Measurements from ENCODE around the gene PEX14. TPM values are rescaled to one million over a fixed set of nuclear protein-coding genes. Genes with fewer than 3 reads are reported as not detected.

The PEX14 gene
- total RNA-seq, 1 donor from 2014 or later = 7.6 TPM

DNA sequence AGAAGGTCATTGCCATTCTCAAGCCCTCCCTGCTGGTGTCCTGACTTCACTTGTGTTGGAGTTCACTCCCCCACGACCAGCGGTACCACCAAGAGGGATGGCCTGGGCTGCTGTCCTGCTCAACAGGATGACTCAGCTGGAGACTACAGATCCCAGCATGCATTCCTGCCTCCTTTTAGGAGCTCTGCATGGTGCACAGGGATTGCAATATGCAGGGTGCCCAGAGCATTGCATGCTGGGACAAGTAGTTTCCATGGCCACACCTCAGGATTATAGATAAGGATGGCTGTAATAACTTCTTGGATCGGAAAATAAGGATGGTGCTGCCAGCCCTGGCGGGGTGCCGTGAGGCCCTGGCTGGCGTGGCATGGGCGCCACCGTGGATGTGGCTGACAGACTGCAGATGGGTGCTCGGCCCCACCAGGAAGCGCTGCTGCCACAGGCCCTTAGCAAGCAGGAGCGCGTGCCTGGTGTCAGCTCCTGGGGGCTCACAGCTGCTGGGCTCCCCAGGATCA, 171.7 kb downstream of the PEX14 start:
- peak in 1 of 2 donors; percentile 17 for DNase-seq (ENCODE audit: low read depth in 2 of 2)

DNA sequence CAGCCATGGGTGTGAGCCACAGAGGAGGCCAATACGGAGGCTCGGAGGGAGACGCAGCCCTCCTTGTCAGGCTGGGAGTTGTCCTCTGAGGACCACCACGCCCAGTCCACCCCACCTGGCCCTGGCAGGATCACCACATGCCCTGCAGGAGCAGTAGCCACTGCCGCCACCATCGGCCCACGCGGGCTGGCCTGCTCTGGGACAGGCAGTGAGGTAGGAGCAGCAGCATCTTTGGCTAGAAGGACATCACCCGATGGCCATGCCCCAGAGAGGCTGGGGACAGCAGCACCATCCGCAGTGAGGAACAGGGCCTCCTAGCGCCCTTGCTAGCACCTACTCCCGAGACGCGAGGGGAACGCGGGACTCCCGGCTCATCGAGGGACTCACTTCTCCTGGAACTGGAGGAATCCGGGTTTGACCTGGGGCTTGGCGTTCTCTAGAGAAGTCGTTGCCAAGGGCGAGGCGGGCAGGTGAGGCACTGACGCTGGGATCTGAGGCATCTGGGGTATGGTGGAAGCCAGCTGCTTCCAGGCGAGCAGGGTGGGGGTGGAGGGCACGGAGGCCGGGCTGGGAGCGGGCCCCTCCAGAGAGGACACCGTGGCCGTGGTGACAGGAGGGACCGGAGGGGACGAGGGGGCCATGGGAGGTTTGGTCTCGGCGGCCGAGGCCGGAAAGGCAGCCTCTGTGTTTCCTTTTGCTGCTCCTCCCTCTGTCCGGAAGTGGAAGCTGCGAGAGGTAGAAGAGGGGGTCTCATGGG, 172.8 kb downstream of the PEX14 start:
- no peak for DNase-seq (ENCODE audit: low read depth in 2 of 2)

GRCh38 chr1:10648689-10649516, 174.2 kb downstream of the PEX14 start:
- no peak for DNase-seq (ENCODE audit: low read depth in 2 of 2)

GRCh38 chr1:10649517-10650201, 174.9 kb downstream of the PEX14 start:
- DNase-seq (ENCODE audit: low read depth in 2 of 2) = no peak

DNA sequence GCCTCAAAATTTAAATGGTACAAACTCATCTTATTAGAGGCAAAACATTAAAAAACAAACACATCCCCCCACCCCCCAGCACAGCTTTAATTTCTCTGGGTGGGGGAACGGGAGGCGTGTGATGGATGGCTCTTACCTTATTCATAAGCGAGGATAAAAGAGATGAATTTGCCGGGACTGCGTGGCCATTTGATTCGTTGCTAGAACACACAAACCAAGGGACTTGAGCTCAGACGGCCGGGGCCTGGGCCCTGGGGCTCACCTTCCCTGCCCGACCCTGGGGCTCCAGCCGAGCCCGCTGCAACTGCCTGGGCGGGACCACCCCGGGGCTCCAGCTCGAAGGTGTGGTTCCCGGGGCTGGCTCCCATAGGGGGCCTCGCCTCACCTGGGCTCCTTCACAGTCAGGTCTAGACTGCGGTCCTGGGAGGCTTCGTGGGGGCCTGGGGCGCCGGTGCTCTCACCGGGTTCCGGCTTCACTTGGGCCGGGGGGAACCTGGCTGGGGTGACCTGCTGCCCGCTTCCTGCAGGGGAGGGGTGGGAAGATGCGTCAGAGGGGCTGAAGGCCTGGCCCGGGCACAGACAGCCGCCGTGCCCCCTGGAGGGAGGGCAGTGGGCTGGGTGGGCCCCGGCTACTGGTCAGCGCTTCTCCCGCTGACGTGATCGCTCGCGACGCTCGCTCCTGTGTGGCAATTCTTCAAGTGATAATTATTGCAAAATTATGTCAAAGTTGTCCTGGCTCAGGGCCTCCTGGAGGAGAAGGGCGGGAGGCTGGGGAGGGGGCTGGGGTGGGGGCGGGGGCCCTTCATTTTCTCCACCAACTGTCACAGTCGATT, 176.0 kb downstream of the PEX14 start:
- no peak for DNase-seq (ENCODE audit: low read depth in 2 of 2)

GRCh38 chr1:10651389-10651766, 176.6 kb downstream of the PEX14 start:
- DNase-seq (ENCODE audit: low read depth in 2 of 2) = peak in 1 of 2 donors; percentile 17

DNA sequence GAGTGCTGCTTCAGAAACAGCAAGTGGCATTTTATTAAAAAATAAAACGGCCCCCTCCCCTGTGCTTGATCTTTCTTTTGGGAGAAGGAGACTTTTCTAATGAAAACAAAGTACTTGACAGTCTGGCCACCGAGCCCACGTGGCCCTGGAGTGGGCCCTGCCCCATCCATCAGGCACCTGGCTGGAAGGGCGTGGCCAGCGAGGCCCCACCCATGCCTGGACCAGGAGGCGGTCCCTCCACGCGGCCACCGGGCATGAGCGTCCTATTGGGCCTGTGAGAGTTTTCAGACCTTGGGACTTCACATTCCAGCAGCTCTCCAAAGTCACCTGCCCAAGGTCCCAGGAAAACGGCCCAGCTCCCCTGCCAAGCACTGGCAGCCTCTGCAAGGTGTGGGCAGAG, 177.0 kb downstream of the PEX14 start:
- no peak for DNase-seq (ENCODE audit: low read depth in 2 of 2)

DNA sequence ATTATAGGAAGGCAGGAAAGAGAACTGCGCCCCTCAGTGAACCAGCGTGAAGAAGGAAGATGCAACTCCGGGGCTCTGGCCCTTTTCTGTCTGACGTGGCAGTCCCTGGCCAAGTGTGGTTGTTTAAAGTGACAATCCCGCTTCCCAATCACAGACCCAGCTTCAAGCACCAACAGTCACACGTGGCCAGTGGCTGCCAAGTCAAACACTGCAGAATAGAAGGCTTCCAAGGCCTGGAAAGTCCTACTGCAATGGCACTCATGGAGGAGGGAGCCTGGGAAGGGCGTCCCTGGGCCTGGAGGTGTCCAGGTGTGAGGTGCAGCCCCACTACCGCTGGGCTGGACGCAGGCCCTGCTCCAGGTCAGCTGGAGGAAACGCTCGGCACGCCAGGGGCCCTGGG, 177.9 kb downstream of the PEX14 start:
- DNase-seq (ENCODE audit: low read depth in 2 of 2) = no peak

DNA sequence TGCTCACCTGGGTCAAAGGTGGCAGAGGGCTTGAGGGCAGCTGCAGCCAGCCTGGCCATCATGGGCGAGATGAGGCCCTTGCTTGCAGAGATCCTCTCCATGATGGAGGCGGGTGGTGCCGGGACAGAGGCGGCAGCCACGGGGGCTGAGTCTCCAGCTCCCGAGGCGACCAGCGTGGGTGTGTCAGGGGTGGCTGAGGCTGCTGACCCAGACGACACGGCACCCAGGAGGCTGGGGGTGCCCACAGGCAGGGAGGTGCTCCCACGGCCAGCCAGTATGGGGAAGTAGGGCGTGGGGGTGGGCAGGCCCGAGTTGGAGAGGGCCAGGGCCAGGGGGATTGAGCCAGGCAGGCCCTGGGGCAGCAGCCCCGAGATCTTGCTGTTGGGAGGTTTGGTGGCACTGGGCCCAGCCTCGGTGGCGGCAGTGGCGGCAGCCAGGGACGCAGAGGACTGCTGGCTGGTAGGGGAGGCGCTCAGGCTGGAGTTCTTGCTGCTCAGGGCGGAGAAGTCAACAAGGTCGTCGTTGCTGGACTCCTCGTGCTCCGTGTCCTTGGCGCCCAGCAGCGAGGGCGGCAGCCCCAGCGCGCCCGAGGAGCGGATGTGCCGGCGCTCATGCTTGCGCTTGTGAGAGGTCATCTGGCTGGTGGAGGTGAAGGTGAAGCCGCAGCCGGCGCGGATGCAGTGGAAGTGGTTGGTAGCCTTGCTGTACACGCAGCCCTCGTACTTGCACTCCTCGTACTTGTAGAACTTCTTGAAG, 178.8 kb downstream of the PEX14 start:
- DNase-seq (ENCODE audit: low read depth in 2 of 2) = no peak

GRCh38 chr1:10655002-10655401, 180.3 kb downstream of the PEX14 start:
- no peak for DNase-seq (ENCODE audit: low read depth in 2 of 2)

GRCh38 chr1:10656431-10656830, 181.7 kb downstream of the PEX14 start:
- DNase-seq (ENCODE audit: low read depth in 2 of 2) = no peak

DNA sequence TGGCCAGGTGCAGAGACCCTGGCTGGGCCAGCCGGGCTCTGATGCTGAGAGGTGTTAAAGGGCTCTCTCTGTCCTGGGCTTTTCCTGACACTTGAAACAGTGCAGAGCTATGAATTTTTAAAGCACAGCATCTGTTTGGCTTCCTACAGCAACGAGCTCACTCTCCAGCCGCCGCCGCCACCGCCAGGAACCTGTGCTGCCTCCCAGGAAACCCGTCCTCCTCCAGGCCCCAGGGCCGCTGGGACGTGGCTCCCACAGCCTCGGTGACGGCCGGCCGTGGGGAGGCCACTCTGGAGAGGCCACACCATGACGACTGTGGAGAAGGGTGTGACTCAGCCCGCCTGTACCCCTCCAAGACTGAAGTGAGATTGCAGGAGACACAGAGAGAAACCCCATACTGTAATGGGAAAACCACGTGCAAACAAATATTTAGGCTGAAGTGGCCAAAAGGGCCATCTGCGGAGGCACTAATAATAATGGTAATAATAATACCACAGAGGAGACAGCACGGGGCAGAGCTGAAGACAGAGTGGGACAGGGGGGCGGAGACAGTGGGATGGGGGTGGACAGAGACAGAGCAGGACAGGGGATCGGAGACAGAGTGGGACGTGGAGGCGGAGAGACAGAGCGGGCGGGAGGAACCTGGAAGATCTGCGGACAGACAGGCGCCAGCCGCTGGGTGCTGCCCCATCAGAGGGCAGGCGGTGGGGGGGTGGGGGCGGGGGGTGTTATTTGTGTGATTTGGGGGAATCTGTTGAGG, 182.5 kb downstream of the PEX14 start:
- no peak for DNase-seq (ENCODE audit: low read depth in 2 of 2)

- no peak for DNase-seq (ENCODE audit: low read depth in 2 of 2)
Measured at GRCh38 chr1:10658396-10659066, 183.8 kb downstream of the PEX14 start.

GRCh38 chr1:10659218-10659617, 184.5 kb downstream of the PEX14 start:
- DNase-seq (ENCODE audit: low read depth in 2 of 2) = no peak

DNA sequence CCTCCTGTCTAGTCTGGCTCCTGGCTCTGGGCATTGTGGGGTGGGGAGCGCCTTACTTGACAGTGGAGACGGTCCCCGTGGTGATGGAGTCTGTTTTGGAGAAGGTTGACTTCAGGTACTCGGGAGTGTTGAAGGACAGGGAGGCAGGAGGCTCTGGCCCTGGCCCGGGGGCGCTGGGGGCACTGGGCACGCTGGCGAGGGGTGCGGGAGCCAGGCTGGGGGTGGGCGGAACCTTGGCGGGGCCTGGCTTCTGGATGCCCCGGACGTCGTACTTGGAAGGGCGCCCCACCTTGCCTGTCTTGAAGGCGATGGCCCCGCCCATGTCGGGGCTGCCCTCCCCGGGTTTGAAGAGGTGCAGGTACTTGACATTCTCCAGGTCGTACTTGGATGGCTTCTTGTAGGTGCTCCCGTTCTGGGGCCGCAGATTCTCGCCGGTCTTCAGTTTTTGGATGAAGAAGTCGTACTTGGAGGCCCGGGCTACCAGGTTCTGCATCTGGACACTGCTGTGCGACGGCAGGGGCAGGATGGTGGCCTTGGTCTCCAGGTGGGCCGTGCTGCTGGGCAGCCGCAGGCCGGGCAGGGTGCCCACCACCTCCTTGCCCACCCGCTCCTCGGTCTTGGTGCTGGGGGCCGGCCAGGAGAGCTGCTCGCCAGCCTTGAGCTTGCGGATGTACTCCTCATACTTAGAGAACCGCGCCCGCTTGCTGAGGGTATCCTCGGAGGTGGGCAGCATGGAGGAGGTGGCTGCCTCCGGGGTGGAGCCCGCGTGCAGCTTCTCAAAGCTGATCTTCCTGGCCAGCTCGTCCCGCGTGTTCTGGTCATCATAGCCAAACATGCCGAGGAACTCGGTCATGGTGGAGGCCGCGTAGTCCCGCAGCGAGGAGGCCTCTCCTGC, 185.1 kb downstream of the PEX14 start:
- no peak for DNase-seq (ENCODE audit: low read depth in 2 of 2)

DNA sequence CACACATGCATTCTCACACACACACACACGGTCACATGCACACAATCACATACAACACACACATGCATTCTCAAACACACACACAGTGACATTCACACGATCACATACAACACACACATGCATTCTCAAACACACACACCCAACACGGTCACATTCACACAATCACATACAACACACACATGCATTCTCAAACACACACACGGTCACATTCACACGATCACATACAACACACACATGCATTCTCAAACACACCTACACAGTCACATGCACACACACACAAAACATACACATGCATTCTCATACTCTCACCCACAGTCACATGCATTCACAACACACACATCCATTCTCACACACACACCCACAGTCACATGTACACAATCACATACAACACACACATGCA, 186.7 kb downstream of the PEX14 start:
- DNase-seq (ENCODE audit: low read depth in 2 of 2) = no peak

DNA sequence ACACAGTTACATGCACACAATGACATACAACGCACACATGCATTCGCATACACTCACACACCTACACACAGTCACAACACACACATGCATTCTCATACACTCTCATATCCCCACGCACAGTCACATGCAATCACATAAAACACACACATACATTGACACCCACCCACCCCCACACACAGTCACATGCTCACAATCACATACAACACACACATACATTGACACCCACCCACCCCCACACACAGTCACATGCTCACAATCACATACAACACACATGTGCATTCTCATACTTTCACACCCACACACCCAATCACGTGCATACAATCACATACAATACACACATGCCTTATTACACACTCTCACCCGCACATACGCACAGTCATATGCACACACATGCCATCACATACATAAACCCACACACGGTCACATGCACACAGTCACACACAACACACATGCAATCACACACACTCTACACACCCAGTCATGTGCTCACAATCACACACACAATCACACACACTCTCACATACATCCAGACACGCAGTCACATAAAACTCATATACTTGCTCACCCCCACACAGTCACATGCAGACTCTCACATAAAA, 187.4 kb downstream of the PEX14 start:
- DNase-seq (ENCODE audit: low read depth in 2 of 2) = no peak

All from dermis microvascular lymphatic vessel endothelial cell (primary cell).